DMS153 treated with DMSO at 0.1 percent for 48 hours (cell line): ENCODE data around the gene GSDMA.

ENCODE experiments used
- DNase-seq: peaks from one replicate; lab custom pipeline; 2025; ENCODE audit not compliant: unreplicated experiment; lab: John Stamatoyannopoulos, UW

The GSDMA gene

GRCh38 chr17:40019140-40019991 is 56.6 kb downstream of the GSDMA start:
- DNase-seq: no peak

- no peak for DNase-seq
Measured at GRCh38 chr17:40020146-40020545, 57.3 kb downstream of the GSDMA start.

GRCh38 chr17:40021451-40021971 is 58.7 kb downstream of the GSDMA start:
- no peak for DNase-seq

GRCh38 chr17:40022497-40022896 is 59.7 kb downstream of the GSDMA start:
- no peak for DNase-seq

- peak; percentile 60 for DNase-seq
Measured at GRCh38 chr17:40022961-40023541, 60.2 kb downstream of the GSDMA start.

GRCh38 chr17:40023590-40024292 is 60.9 kb downstream of the GSDMA start:
- DNase-seq: peak; percentile 60

GRCh38 chr17:40024901-40025300 is 62.1 kb downstream of the GSDMA start:
- DNase-seq: no peak

- DNase-seq: no peak
Measured at GRCh38 chr17:40025559-40025958, 62.8 kb downstream of the GSDMA start.

GRCh38 chr17:40025991-40026815 is 63.4 kb downstream of the GSDMA start:
- peak; percentile 41 for DNase-seq

GRCh38 chr17:40026816-40027613 is 64.2 kb downstream of the GSDMA start:
- peak; percentile 62 for DNase-seq
